ENCODE data around the gene SAMD9. TPM values are rescaled to one million over a fixed set of nuclear protein-coding genes. Genes with fewer than 3 reads are reported as not detected.

Gene SAMD9
- polyA plus RNA-seq, 1 donor = 6.1 TPM

Other genes starting within 250 kb of the SAMD9 start
- 6.5 TPM for gene SAMD9L, start 30.4 kb upstream of the SAMD9 start, polyA plus RNA-seq
- 63.2 TPM for gene HEPACAM2, start 108.5 kb upstream of the SAMD9 start, polyA plus RNA-seq
- 22.5 TPM for gene VPS50, start 114.4 kb upstream of the SAMD9 start, polyA plus RNA-seq

All from large intestine (tissue), 1 donor.